Measurements from ENCODE around the gene PNPLA6. TPM values are rescaled to one million over a fixed set of nuclear protein-coding genes. Genes with fewer than 3 reads are reported as not detected.
A peak's percentile ranks its signal among the peaks of the same experiment; 100 is the strongest.

The PNPLA6 gene
- total and polyA plus RNA-seq, 9 of the 15 experiments (the other 6 are each of a cell fraction or from before 2014, with no cell fraction given), result 0.07 to 30.2 (median 8.3) TPM

DNA sequence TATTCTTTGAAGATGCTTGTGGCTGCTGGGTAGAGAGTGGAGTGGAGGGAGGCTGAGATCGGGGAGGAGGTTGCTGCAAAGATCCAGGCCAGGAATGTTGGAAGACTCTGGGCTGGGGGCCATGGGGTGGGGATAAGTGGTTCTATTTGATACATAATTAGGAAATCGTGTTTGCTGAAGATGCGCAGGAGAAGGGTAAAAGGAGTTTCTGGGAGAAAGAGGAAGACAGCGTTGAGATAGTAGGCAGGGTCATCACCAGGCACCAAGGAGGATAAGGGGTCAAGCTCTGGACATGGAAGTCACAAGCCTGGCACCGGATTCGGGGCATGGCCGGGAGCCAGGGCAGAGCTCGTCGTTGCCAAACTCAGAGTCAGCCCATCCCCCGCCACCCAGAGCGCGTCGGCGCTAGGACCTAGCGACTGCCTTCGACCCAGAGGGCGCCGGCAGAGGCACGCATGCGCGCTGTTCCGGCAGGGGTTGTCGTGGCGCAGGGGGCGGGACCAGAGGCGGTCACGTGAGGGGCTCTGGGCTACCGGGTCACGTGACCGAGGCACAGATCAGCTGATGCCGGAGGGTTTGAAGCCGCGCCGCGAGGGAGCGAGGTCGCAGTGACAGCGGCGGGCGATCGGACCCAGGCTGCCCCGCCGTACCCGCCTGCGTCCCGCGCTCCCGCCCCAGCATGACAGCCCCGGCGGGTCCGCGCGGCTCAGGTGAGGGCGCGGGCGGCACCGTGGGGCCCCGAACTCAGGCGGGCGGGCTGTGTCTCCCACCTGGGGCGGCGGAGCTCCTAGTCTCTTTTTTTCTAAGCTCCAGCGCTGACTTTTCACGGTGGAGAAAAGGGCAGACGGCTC, 13.2 kb upstream of the PNPLA6 start, which contains the start of gene MCOLN1 (continued):
- TF ChIP-seq SAP30 (IDR thresholded peaks at IDR 0.05; ENCODE audit: borderline replicate concordance, insufficient read depth, low read depth, low read length, poor library complexity, severe bottlenecking) (peak; percentile 98), KLF6 (CRISPR knock-in tag; IDR thresholded peaks at IDR 0.05; ENCODE audit: borderline replicate concordance) (peak; percentile 61; the same call in 1 of the 2 replicates), RBM22 (IDR thresholded peaks at IDR 0.05; ENCODE audit: low read depth, low read length, poor library complexity, severe bottlenecking) (no peak), ILF3 (IDR thresholded peaks at IDR 0.05; ENCODE audit: borderline replicate concordance) (peak; percentile 96; the same call in 1 of the 2 replicates), RNF2 (IDR thresholded peaks at IDR 0.05) (peak; percentile 51; the same call in 1 of the 2 replicates), LEF1 (IDR thresholded peaks at IDR 0.05) (0 out of 2 replicates have a peak, but pooled peaks have one; percentile 32), MAZ (CRISPR knock-in tag; conservative IDR thresholded peaks at IDR 0.05 in 1 of 2, IDR thresholded peaks at IDR 0.05 in 1 of 2) (peak; percentile 71 to 97), CBX8 (IDR thresholded peaks at IDR 0.05; ENCODE audit: borderline replicate concordance, extremely low read depth, low read depth, low read length, poor library complexity, severe bottlenecking) (no peak), PHB (CRISPR knock-in tag; IDR thresholded peaks at IDR 0.05) (0 out of 2 replicates have a peak, but pooled peaks have one; percentile 76), HDAC6 (IDR thresholded peaks at IDR 0.05; ENCODE audit: low read depth, low read length) (no peak), SIN3A (IDR thresholded peaks at IDR 0.05; ENCODE audit: borderline replicate concordance in 2 of 2, control insufficient read depth in 1 of 2, low read depth in 2 of 2, low read length in 2 of 2) (peak; percentile 92 to 99), WHSC1 (IDR thresholded peaks at IDR 0.05; ENCODE audit: low read length) (no peak), CAMTA2 (CRISPR knock-in tag; conservative IDR thresholded peaks at IDR 0.05) (no peak), EGR1 (conservative IDR thresholded peaks at IDR 0.05) (peak; percentile 69), STAG1 (CRISPR knock-in tag; IDR thresholded peaks at IDR 0.05; ENCODE audit: borderline replicate concordance) (no peak), CREM (IDR thresholded peaks at IDR 0.05; ENCODE audit: low read depth) (peak; percentile 80; the same call in 1 of the 2 replicates), PRPF4 (IDR thresholded peaks at IDR 0.05; ENCODE audit: insufficient read depth, low read depth, low read length, poor library complexity, severe bottlenecking) (peak; percentile 63), TRIM28 (IDR thresholded peaks at IDR 0.05) (0 out of 2 replicates have a peak, but pooled peaks have one; percentile 22), DDX20 (tag; IDR thresholded peaks at IDR 0.05; ENCODE audit: low read depth) (no peak), ZNF124 (CRISPR knock-in tag; IDR thresholded peaks at IDR 0.05) (no peak), PHTF2 (CRISPR knock-in tag; IDR thresholded peaks at IDR 0.05) (no peak), NR2C2 (CRISPR knock-in tag; IDR thresholded peaks at IDR 0.05) (peak; percentile 57; the same call in 1 of the 2 replicates), NR2C2 (tag; IDR thresholded peaks at IDR 0.05) (peak; percentile 75), RBBP5 (IDR thresholded peaks at IDR 0.05; ENCODE audit: borderline replicate concordance, insufficient read depth, low read length, poor library complexity, severe bottlenecking) (peak; percentile 73), ZNF76 (CRISPR knock-in tag; IDR thresholded peaks at IDR 0.05; ENCODE audit: borderline replicate concordance) (no peak)
- TF ChIP-seq, protein P1, sequence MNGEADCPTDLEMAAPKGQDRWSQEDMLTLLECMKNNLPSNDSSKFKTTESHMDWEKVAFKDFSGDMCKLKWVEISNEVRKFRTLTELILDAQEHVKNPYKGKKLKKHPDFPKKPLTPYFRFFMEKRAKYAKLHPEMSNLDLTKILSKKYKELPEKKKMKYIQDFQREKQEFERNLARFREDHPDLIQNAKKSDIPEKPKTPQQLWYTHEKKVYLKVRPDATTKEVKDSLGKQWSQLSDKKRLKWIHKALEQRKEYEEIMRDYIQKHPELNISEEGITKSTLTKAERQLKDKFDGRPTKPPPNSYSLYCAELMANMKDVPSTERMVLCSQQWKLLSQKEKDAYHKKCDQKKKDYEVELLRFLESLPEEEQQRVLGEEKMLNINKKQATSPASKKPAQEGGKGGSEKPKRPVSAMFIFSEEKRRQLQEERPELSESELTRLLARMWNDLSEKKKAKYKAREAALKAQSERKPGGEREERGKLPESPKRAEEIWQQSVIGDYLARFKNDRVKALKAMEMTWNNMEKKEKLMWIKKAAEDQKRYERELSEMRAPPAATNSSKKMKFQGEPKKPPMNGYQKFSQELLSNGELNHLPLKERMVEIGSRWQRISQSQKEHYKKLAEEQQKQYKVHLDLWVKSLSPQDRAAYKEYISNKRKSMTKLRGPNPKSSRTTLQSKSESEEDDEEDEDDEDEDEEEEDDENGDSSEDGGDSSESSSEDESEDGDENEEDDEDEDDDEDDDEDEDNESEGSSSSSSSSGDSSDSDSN (IDR thresholded peaks at IDR 0.05; ENCODE audit: borderline replicate concordance in 1 of 2, low read depth in 2 of 2, low read length in 2 of 2), result no peak
